Muscle layer of duodenum (tissue), 2 donors: ENCODE data around the gene CAPN1.

ENCODE experiments used
- H3K27ac ChIP-seq: one replicate; pipeline ENCODE4 v1.7.0; 2013; ENCODE audit warnings: mild to moderate bottlenecking, low read length
- H3K27me3 ChIP-seq: one replicate; pipeline ENCODE4 v1.7.0; 2013; ENCODE audit warnings: low read depth, mild to moderate bottlenecking, control low read depth, low read length
- H3K36me3 ChIP-seq, 2 donors: one replicate each; pipeline ENCODE4 v1.7.0; 2013; ENCODE audit warnings: low read length in 2 of 2, control low read depth in 1 of 2, mild to moderate bottlenecking in 1 of 2; ENCODE audit not compliant: insufficient read depth in 2 of 2, control insufficient read depth in 1 of 2
- H3K4me1 ChIP-seq, 2 donors: one replicate each; pipeline ENCODE4 v1.7.0; 2013; ENCODE audit warnings: low read length in 2 of 2, mild to moderate bottlenecking in 2 of 2, control low read depth in 1 of 2, moderate library complexity in 1 of 2; ENCODE audit not compliant: insufficient read depth in 2 of 2, control insufficient read depth in 1 of 2
- H3K4me3 ChIP-seq, 2 donors: one replicate each; pipeline ENCODE4 v1.7.0; 2013; ENCODE audit warnings: low read length in 2 of 2, low read depth in 1 of 2, mild to moderate bottlenecking in 1 of 2
- H3K9me3 ChIP-seq, 2 donors: one replicate each; pipeline ENCODE4 v1.7.0; 2013; ENCODE audit warnings: low read length in 2 of 2, control low read depth in 1 of 2, mild to moderate bottlenecking in 1 of 2; ENCODE audit not compliant: control insufficient read depth in 1 of 2
- donor health status: healthy.

Gene CAPN1

DNA sequence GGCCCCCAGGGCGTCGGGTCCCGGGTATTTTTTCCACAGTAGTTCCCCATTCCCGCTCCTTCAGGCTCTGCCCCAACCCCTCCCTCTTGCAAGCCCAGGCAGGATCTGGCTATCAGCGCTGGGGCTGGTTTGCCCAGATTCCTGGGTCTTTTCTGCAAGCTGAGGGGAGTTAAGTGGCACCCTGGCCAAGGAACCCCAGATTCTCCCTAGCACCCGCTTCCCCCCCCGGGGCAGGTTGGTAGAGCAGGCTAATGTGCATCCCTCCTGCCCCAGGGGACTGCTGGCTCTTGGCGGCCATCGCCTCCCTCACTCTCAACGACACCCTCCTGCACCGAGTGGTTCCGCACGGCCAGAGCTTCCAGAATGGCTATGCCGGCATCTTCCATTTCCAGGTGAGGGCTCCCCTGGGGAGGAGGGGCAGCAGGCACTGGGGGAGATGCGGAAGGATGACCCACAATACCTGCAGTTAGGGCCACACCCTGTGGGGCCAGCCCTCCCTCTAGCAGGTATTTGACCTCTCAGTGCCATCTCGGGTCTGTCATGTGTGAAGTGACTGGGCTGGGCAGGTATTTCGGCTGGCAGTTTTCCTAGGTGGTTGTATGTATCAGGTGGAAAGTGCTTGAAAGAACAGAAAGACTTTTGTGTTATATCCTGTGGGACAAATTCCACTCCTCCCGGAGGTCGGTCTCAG lies 1.6 kb downstream of the CAPN1 start:
- H3K36me3 ChIP-seq: peaks cover 13 to 33% of the 10 kb centered on the region in 2 donors
- no peaks in the 10 kb centered on the region for H3K27me3 ChIP-seq
- H3K9me3 ChIP-seq: no peaks in the 10 kb centered on the region
- peaks cover 4 to 29% of the 10 kb centered on the region in 2 donors for H3K4me1 ChIP-seq
- H3K27ac ChIP-seq: peak overlapping the region; percentile 86
- H3K4me3 ChIP-seq: peak overlapping the region; percentile 87 to 91

DNA sequence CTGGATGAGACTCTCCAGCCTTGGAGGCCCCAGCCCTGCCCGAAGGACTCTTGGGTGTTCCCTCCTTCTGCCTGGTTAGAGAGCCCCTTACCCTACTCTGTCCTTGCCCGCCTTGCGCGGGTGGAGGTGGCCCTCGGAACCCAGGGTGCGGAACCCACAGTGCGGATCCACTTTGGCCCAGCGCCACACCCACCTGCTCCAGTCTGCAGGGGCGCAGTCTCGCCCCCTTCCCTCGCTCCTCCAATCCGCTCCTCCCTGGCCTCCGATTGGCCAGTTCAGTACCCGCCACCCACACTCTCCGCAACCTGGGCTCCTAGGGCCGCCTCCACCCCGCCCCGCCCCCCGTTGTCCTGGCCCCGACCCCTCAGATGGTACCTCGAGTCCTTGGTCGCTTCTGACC lies 2.4 kb downstream of the CAPN1 start:
- Histone ChIP-seq H3K27me3 (no peaks in the 10 kb centered on the region), H3K4me3 (no peak overlapping the region), H3K4me1 (peaks cover 4 to 29% of the 10 kb centered on the region in 2 donors), H3K9me3 (no peaks in the 10 kb centered on the region), H3K36me3 (peaks cover 13 to 41% of the 10 kb centered on the region in 2 donors), H3K27ac (no peak overlapping the region)

DNA sequence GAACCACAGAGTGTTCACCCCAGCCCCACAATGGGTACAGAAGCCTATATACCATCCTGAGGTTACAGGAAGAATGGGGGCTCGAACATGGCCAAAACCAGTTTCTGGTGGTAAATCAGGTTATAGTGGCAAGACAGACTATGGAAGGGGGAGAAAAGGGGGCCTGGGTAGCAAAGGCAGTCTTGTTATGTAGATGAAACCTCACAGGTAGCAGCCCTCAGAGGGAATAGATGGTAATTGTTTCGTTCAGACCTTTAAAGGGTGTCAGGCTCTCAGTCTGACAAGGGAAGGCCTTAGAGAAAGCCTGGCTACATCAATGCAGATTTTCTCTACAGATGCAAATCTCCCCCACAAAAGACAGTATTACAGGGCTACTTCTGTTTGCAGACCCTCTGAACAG lies 3.4 kb downstream of the CAPN1 start:
- Histone ChIP-seq H3K4me1 (peaks cover 4 to 27% of the 10 kb centered on the region in 2 donors), H3K27me3 (no peaks in the 10 kb centered on the region), H3K27ac (no peak overlapping the region), H3K4me3 (no peak overlapping the region), H3K36me3 (peaks cover 23 to 51% of the 10 kb centered on the region in 2 donors), H3K9me3 (no peaks in the 10 kb centered on the region)

DNA sequence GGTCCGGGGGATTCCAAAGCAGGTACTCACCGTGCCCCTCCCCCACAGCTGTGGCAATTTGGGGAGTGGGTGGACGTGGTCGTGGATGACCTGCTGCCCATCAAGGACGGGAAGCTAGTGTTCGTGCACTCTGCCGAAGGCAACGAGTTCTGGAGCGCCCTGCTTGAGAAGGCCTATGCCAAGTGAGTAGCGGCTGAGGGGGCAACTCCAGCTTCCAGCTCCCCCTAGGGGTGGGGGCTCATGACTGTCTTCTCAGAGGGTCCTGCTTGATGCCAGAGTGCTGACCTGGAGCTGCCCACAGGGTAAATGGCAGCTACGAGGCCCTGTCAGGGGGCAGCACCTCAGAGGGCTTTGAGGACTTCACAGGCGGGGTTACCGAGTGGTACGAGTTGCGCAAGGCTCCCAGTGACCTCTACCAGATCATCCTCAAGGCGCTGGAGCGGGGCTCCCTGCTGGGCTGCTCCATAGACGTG lies 4.2 kb downstream of the CAPN1 start:
- peaks cover 26 to 58% of the 10 kb centered on the region in 2 donors for H3K36me3 ChIP-seq

DNA sequence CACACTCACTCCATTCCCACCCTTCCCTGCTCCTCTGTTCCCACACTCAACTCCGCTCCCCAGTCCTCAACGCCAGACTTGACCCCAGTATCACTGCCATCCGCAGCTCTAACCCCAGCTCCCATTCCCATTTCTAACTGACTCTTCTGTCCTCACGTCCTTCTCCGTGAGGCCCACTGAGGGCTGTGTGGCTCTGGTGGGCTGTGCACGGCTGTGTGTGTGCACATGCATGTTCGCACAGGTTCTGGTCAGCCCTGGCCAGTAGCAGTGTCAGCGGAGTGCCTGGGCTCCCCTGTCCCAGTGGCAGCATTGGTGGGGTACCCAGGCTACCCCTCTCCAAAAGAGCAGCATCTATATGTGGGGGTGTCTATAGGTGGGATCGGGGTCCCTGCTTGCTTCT lies 5.0 kb downstream of the CAPN1 start:
- no peak overlapping the region for H3K4me3 ChIP-seq
- H3K9me3 ChIP-seq: no peaks in the 10 kb centered on the region
- H3K27ac ChIP-seq: no peak overlapping the region
- H3K27me3 ChIP-seq: no peaks in the 10 kb centered on the region
- peaks cover 31 to 66% of the 10 kb centered on the region in 2 donors for H3K36me3 ChIP-seq
- peaks cover 4 to 18% of the 10 kb centered on the region in 2 donors for H3K4me1 ChIP-seq

More for the DNA sequence above, 4.2 kb downstream of the CAPN1 start:
- Histone ChIP-seq H3K27me3 (no peaks in the 10 kb centered on the region), H3K27ac (no peak overlapping the region), H3K4me1 (peaks cover 4 to 20% of the 10 kb centered on the region in 2 donors), H3K9me3 (no peaks in the 10 kb centered on the region), H3K4me3 (no peak overlapping the region)

DNA sequence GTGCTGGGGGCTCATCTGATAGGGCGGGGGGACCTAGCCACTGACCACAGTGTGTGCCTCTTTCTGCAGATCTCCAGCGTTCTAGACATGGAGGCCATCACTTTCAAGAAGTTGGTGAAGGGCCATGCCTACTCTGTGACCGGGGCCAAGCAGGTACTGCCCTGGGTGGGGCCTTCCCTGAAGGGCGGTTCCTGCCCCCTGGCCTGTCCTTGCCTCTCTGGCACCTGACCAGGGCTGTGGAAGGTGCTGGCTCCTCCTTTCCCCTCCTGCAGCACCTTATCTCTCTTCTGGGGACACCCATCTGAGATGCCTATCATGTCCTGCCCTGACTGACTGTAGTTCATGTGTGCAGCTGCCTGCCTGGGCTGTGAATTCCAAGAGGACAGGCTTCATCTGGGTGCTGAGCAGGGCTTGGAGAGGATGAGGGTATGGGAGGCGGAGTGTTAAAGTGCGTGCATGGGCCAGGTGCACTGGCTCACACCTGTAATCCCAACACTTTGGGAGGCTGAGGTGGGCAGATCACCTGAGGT lies 5.5 kb downstream of the CAPN1 start:
- peaks cover 32 to 66% of the 10 kb centered on the region in 2 donors for H3K36me3 ChIP-seq
- H3K9me3 ChIP-seq: no peaks in the 10 kb centered on the region
- H3K27me3 ChIP-seq: no peaks in the 10 kb centered on the region
- H3K4me1 ChIP-seq: peaks cover 4 to 16% of the 10 kb centered on the region in 2 donors
- H3K27ac ChIP-seq: no peak overlapping the region
- no peak overlapping the region for H3K4me3 ChIP-seq

DNA sequence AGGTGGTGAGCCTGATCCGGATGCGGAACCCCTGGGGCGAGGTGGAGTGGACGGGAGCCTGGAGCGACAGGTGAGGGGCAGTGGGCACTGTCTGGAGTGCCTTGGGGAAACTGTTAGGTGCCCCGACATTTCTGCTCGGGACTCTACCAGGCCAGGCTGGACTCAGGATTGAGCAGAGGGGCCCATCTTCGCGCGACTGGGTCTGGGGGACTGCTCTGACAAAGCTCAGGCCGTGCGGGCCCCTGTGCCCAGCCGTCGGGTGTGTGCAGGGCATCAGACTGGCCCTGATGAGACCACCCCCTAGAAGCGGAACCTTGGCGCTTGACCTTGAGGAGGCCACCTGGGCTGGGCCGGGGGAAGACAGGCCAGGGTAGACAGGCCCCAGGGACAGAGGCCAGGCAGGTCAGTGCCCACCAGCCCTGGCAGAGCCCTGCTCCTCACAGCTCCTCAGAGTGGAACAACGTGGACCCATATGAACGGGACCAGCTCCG lies 6.3 kb downstream of the CAPN1 start:
- Histone ChIP-seq H3K4me3 (no peak overlapping the region), H3K4me1 (peaks cover 4 to 8% of the 10 kb centered on the region in 2 donors), H3K9me3 (no peaks in the 10 kb centered on the region), H3K36me3 (peaks cover 32 to 66% of the 10 kb centered on the region in 2 donors), H3K27ac (no peak overlapping the region), H3K27me3 (no peaks in the 10 kb centered on the region)

DNA sequence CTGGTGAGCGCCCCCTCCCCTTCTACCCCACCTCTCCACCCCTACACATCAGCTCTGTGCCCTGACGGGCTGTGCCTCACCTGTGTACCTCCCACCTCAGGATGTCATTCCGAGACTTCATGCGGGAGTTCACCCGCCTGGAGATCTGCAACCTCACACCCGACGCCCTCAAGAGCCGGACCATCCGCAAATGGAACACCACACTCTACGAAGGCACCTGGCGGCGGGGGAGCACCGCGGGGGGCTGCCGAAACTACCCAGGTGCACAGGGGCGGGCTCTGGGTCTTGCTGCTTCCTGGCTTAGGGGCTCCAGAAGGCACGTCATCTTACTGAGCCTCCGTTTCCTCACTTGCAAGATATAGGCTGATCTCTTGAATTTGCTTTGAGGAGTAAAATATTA lies 6.8 kb downstream of the CAPN1 start:
- Histone ChIP-seq H3K27ac (no peak overlapping the region), H3K4me3 (no peak overlapping the region), H3K27me3 (no peaks in the 10 kb centered on the region), H3K9me3 (no peaks in the 10 kb centered on the region), H3K4me1 (peaks cover 2 to 3% of the 10 kb centered on the region in 2 donors), H3K36me3 (peaks cover 32 to 66% of the 10 kb centered on the region in 2 donors)

DNA sequence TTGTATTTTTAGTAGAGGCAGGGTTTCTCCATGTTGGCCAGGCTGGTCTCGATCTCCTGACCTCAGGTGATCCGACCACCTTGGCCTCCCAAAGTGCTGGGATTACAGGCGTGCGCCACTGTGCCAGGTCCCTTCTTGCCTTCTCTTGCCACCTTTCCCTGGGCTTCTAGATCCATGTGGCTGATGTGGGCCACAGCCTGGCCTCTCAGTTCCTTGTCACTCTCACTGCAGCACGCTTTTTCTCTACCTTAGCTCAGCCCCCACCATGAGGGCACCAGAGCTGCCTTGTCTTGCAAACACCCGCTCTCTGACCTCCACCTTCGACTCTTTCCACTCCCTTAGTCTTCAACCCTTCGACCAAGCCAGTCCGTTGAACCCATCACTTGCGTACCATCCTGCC lies 7.5 kb downstream of the CAPN1 start:
- no peaks in the 10 kb centered on the region for H3K27me3 ChIP-seq
- H3K9me3 ChIP-seq: no peaks in the 10 kb centered on the region
- peaks cover 33 to 71% of the 10 kb centered on the region in 2 donors for H3K36me3 ChIP-seq
- H3K4me3 ChIP-seq: no peak overlapping the region
- H3K27ac ChIP-seq: no peak overlapping the region
- no peaks in the 10 kb centered on the region for H3K4me1 ChIP-seq

DNA sequence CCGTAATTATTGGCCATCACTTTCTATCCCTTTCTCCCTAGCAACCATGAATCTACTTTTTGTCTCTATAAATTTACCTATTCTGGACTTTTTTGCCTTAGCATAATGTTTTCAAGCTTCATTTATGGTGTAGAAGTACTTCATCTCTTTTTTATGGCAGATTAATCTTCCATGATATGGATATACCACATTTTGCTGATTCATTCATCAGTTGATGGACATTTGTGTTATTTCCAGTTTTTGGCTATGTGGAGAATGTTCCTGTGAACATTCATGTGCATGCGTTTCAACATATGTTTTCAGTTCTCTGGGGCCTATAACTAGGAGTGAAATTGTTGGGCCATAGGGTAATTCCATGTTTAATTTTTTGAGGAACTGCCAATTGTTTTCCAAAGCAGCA lies 12.8 kb downstream of the CAPN1 start:
- Histone ChIP-seq H3K27me3 (no peaks in the 10 kb centered on the region), H3K4me3 (no peak overlapping the region), H3K27ac (no peak overlapping the region), H3K4me1 (no peaks in the 10 kb centered on the region), H3K36me3 (peaks cover 33 to 34% of the 10 kb centered on the region in 2 donors), H3K9me3 (no peaks in the 10 kb centered on the region)

DNA sequence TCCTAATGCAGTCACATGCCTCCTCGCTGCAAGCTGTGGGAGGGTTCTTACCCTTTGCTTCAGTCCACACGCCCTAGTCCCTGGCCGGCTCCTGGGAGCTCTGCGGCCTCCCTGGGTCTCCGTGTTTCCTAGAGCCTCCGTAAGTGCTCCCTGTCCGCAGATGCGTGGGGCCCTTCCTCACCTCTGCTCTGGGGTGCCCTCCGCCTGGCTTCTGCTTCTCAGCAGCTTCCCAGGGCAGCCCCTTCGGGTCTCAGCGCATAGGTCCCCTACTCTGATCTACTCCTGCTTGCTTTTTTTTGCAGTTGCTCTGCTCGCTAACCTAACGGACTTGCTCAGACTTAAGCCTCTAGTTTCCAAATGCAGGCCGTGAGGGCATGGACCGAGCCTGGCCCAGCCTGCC lies 22.4 kb downstream of the CAPN1 start:
- H3K4me3 ChIP-seq: no peak overlapping the region
- H3K9me3 ChIP-seq: no peaks in the 10 kb centered on the region
- H3K4me1 ChIP-seq: peaks cover 0 to 3% of the 10 kb centered on the region in 2 donors
- H3K36me3 ChIP-seq: peaks cover 34 to 52% of the 10 kb centered on the region in 2 donors
- H3K27me3 ChIP-seq: no peaks in the 10 kb centered on the region
- H3K27ac ChIP-seq: no peak overlapping the region
